Adrenal gland (tissue), 5 donors: ENCODE data around the gene BNIP3.

Experiments used
- CTCF ChIP-seq, 6 experiments: fragments of 450-650 bp in 4 of 6; fragments of 200-600 bp in 2 of 6; sonication (generic) in 1 of 6; IDR thresholded peaks; 1 replicate in 5 of 6; 2 replicates in 1 of 6; pipeline versions ENCODE4 v1.5.1 to v1.8.0; 2016 to 2021; ENCODE audit warnings: antibody characterized with exemption in 6 of 6, mild to moderate bottlenecking in 2 of 6, moderate library complexity in 1 of 6
- POLR2A ChIP-seq, 2 donors: fragments of 450-650 bp; IDR thresholded peaks; one replicate each; pipeline ENCODE4 v1.6.1; 2017; ENCODE audit warnings: antibody characterized with exemption in 2 of 2, mild to moderate bottlenecking in 2 of 2, moderate library complexity in 1 of 2
- donor health status: DM: no; HTN: no; CAD: no.

- TF ChIP-seq POLR2A (IDR thresholded peaks at IDR 0.05): no peak
- no peak for TF ChIP-seq CTCF (IDR thresholded peaks at IDR 0.05)
Measured at GRCh38 chr10:131979821-131980270, 1.9 kb downstream of the BNIP3 start.
